22Rv1 (cell line): ENCODE data around the gene ATF6B.

Experiments used
- H3K27ac ChIP-seq: fragments of 450-650 bp; 2 replicates; pipeline ENCODE4 v1.5.1; 2017
- CTCF ChIP-seq: fragments of 450-650 bp; IDR thresholded peaks from 2 replicates; pipeline ENCODE4 v1.5.1; 2017; ENCODE audit warnings: mild to moderate bottlenecking
- ZFX ChIP-seq: fragments of 450-650 bp; IDR thresholded peaks from 2 replicates; pipeline ENCODE4 v1.6.1; 2017; ENCODE audit warnings: antibody characterized with exemption, borderline replicate concordance

ATF6B gene

GRCh38 chr6:32082478-32082877 lies 45.6 kb downstream of the ATF6B start:
- TF ChIP-seq CTCF (no peak), ZFX (no peak)

GRCh38 chr6:32081168-32081990 lies 46.7 kb downstream of the ATF6B start:
- TF ChIP-seq CTCF, result no peak
- TF ChIP-seq ZFX, result no peak
- no peak overlapping the region for H3K27ac ChIP-seq

More at GRCh38 chr6:32082478-32082877, 45.6 kb downstream of the ATF6B start:
- no peak overlapping the region for H3K27ac ChIP-seq

GRCh38 chr6:32079566-32080290 lies 48.3 kb downstream of the ATF6B start:
- no peak overlapping the region for H3K27ac ChIP-seq
- no peak for TF ChIP-seq CTCF

GRCh38 chr6:32076321-32076809 lies 51.7 kb downstream of the ATF6B start:
- no peak overlapping the region for H3K27ac ChIP-seq
- TF ChIP-seq ZFX (no peak), CTCF (no peak)

GRCh38 chr6:32075781-32076180 lies 52.3 kb downstream of the ATF6B start:
- TF ChIP-seq CTCF (no peak), ZFX (no peak)
- H3K27ac ChIP-seq, result no peak overlapping the region

GRCh38 chr6:32074996-32075532 lies 53.0 kb downstream of the ATF6B start:
- H3K27ac ChIP-seq, result no peak overlapping the region
- TF ChIP-seq CTCF, result no peak

- TF ChIP-seq ZFX (no peak), CTCF (no peak)
- H3K27ac ChIP-seq, result no peak overlapping the region
These were observed 54.4 kb downstream of the ATF6B start for GRCh38 chr6:32073613-32074012.
